ENCODE data around the gene SULT2A1. TPM values are rescaled to one million over a fixed set of nuclear protein-coding genes. Genes with fewer than 3 reads are reported as not detected.
A peak's percentile ranks its signal among the peaks of the same experiment; 100 is the strongest.

SULT2A1 gene
- total RNA-seq, 4 donors from 2014 or later: not detected

- Histone ChIP-seq H3K9me3 (peaks cover 0 to 7% (median 0%) of the 10 kb centered on the region in 3 donors), H3K4me3 (no peak overlapping the region), H3K4me1 (no peaks in the 10 kb centered on the region), H3K27me3 (peaks cover 19% of the 10 kb centered on the region), H3K36me3 (no peaks in the 10 kb centered on the region), H3K27ac (no peak overlapping the region)
- TF ChIP-seq POLR2A (IDR thresholded peaks at IDR 0.05) (no peak), EP300 (IDR thresholded peaks at IDR 0.05) (no peak), POLR2AphosphoS5 (IDR thresholded peaks at IDR 0.05) (no peak), CTCF (IDR thresholded peaks at IDR 0.05) (no peak)
- 78 to 94% methylated on average over 3 to 6 of the region's 8 CpGs for WGBS, 2 donors (ENCODE audit: low coverage in 1 of 2)
- ATAC-seq: no peak
These were observed 13.2 kb upstream of the SULT2A1 start for GRCh38 chr19:47899335-47899734.

GRCh38 chr19:47897861-47898260 lies 11.7 kb upstream of the SULT2A1 start:
- no peak for ATAC-seq
- Histone ChIP-seq H3K4me1 (no peaks in the 10 kb centered on the region), H3K27ac (no peak overlapping the region), H3K4me3 (no peak overlapping the region), H3K27me3 (peaks cover 15% of the 10 kb centered on the region), H3K9me3 (peaks cover 0 to 7% (median 0%) of the 10 kb centered on the region in 3 donors), H3K36me3 (no peaks in the 10 kb centered on the region)
- TF ChIP-seq POLR2AphosphoS5 (IDR thresholded peaks at IDR 0.05): no peak
- TF ChIP-seq POLR2A (IDR thresholded peaks at IDR 0.05): no peak
- no peak for TF ChIP-seq CTCF (IDR thresholded peaks at IDR 0.05)
- TF ChIP-seq EP300 (IDR thresholded peaks at IDR 0.05): no peak
- WGBS, 2 donors (ENCODE audit: low coverage in 1 of 2): 55 to 70% methylated on average over 6 to 9 of the region's 9 CpGs

GRCh38 chr19:47896773-47897172 lies 10.7 kb upstream of the SULT2A1 start:
- ATAC-seq: no peak
- Histone ChIP-seq H3K9me3 (peaks cover 0 to 14% (median 0%) of the 10 kb centered on the region in 3 donors), H3K4me1 (no peaks in the 10 kb centered on the region), H3K4me3 (no peak overlapping the region), H3K36me3 (no peaks in the 10 kb centered on the region), H3K27me3 (peaks cover 9% of the 10 kb centered on the region), H3K27ac (no peak overlapping the region)
- WGBS, 2 donors (ENCODE audit: low coverage in 1 of 2): 83 to 100% methylated on average over 1 to 5 of the region's 5 CpGs
- TF ChIP-seq POLR2A (IDR thresholded peaks at IDR 0.05): no peak
- no peak for TF ChIP-seq EP300 (IDR thresholded peaks at IDR 0.05)
- TF ChIP-seq POLR2AphosphoS5 (IDR thresholded peaks at IDR 0.05): no peak
- no peak for TF ChIP-seq CTCF (IDR thresholded peaks at IDR 0.05)

GRCh38 chr19:47896019-47896418 lies 9.9 kb upstream of the SULT2A1 start:
- H3K4me1 ChIP-seq: no peaks in the 10 kb centered on the region
- peaks cover 0 to 14% (median 0%) of the 10 kb centered on the region in 3 donors for H3K9me3 ChIP-seq
- no peaks in the 10 kb centered on the region for H3K36me3 ChIP-seq
- H3K4me3 ChIP-seq: no peak overlapping the region
- 65 to 93% methylated on average over 4 of the region's 4 CpGs for WGBS, 2 donors (ENCODE audit: low coverage in 1 of 2)
- no peak for ATAC-seq
- no peak overlapping the region for H3K27ac ChIP-seq
- no peak for TF ChIP-seq POLR2AphosphoS5 (IDR thresholded peaks at IDR 0.05)
- no peak for TF ChIP-seq CTCF (IDR thresholded peaks at IDR 0.05)
- TF ChIP-seq EP300 (IDR thresholded peaks at IDR 0.05): no peak
- TF ChIP-seq POLR2A (IDR thresholded peaks at IDR 0.05): no peak
- peaks cover 9% of the 10 kb centered on the region for H3K27me3 ChIP-seq

GRCh38 chr19:47895165-47895782 lies 9.2 kb upstream of the SULT2A1 start:
- Histone ChIP-seq H3K27me3 (peaks cover 9% of the 10 kb centered on the region), H3K36me3 (no peaks in the 10 kb centered on the region), H3K4me3 (no peak overlapping the region), H3K4me1 (no peaks in the 10 kb centered on the region), H3K27ac (no peak overlapping the region), H3K9me3 (peaks cover 0 to 14% (median 0%) of the 10 kb centered on the region in 3 donors)
- ATAC-seq: no peak
- WGBS, 2 donors (ENCODE audit: low coverage in 1 of 2): 86 to 100% methylated on average over 1 to 4 of the region's 5 CpGs
- TF ChIP-seq POLR2A (IDR thresholded peaks at IDR 0.05): no peak
- peak; percentile 46 for TF ChIP-seq POLR2AphosphoS5 (IDR thresholded peaks at IDR 0.05)
- TF ChIP-seq CTCF (IDR thresholded peaks at IDR 0.05): no peak
- no peak for TF ChIP-seq EP300 (IDR thresholded peaks at IDR 0.05)

Data from gastroesophageal sphincter (tissue), 4 donors.